GM18499 (cell line): ENCODE results near the gene GPR15LG.
"Not testable (repeated sequence)": the region's sequence is repeated elsewhere in the genome, so short reads cannot be mapped to it uniquely, and the experiment has no call there.

Source experiments
- ATAC-seq: cut with Tn5 transposase; IDR thresholded peaks from one replicate; pipeline ENCODE4 v1.9.1; 2021; ENCODE audit warnings: moderate number of reproducible peaks; ENCODE audit not compliant: insufficient read depth, unreplicated experiment

Gene GPR15LG

GRCh38 chr10:84173501-84173929, at the start of gene GPR15LG:
Gene GPR15LG (plus strand): TSS chr10:84173801. CDS start chr10:84173852, 51 bp downstream.
- no peak for ATAC-seq

GRCh38 chr10:84125910-84126784, 47.5 kb upstream of the GPR15LG start:
- not testable (repeated sequence) for ATAC-seq

GRCh38 chr10:84126785-84127167, 46.8 kb upstream of the GPR15LG start:
- ATAC-seq = no peak

GRCh38 chr10:84135836-84136235, 37.8 kb upstream of the GPR15LG start:
- ATAC-seq = no peak

- no peak for ATAC-seq
Observed at GRCh38 chr10:84137811-84138210, 35.8 kb upstream of the GPR15LG start.

GRCh38 chr10:84138478-84139125, 35.0 kb upstream of the GPR15LG start:
- ATAC-seq = no peak

GRCh38 chr10:84139126-84140035, 34.2 kb upstream of the GPR15LG start, which contains the start of gene GHITM:
Gene GHITM (plus strand): TSS chr10:84139509. CDS start chr10:84141501, 1,992 bp downstream.
- ATAC-seq = peak; percentile 98

GRCh38 chr10:84140036-84140379, 33.6 kb upstream of the GPR15LG start:
- ATAC-seq = no peak

GRCh38 chr10:84147347-84147746, 26.3 kb upstream of the GPR15LG start:
- no peak for ATAC-seq

GRCh38 chr10:84148006-84148597, 25.5 kb upstream of the GPR15LG start:
- ATAC-seq = not testable (repeated sequence)

- ATAC-seq = no peak
Observed at GRCh38 chr10:84149854-84150253, 23.7 kb upstream of the GPR15LG start.

- ATAC-seq = no peak
Observed at GRCh38 chr10:84152769-84153168, 20.8 kb upstream of the GPR15LG start.

- no peak for ATAC-seq
Observed at GRCh38 chr10:84155521-84155920, 18.1 kb upstream of the GPR15LG start.

- no peak for ATAC-seq
Observed at GRCh38 chr10:84156009-84156408, 17.6 kb upstream of the GPR15LG start.

- ATAC-seq = no peak
Observed at GRCh38 chr10:84156768-84157167, 16.8 kb upstream of the GPR15LG start.

GRCh38 chr10:84158061-84158460, 15.5 kb upstream of the GPR15LG start:
- no peak for ATAC-seq

- no peak for ATAC-seq
Observed at GRCh38 chr10:84158550-84158949, 15.1 kb upstream of the GPR15LG start.

- no peak for ATAC-seq
Observed at GRCh38 chr10:84159076-84159685, 14.4 kb upstream of the GPR15LG start.

- no peak for ATAC-seq
Observed at GRCh38 chr10:84160663-84161362, 12.8 kb upstream of the GPR15LG start.
